ENCODE measurements around the gene HOTAIR.

The HOTAIR gene

GRCh38 chr12:53974084-53975063 lies at the start of gene HOTAIR:
Gene HOTAIR, minus strand, starts transcription at chr12:53974954.
- peak; percentile 75 for DNase-seq (ENCODE audit: low read depth)

GRCh38 chr12:54024127-54024526 lies 49.4 kb upstream of the HOTAIR start:
- DNase-seq (ENCODE audit: low read depth) = no peak

- no peak for DNase-seq (ENCODE audit: low read depth)
These were observed 48.5 kb upstream of the HOTAIR start for GRCh38 chr12:54022960-54023884.

- DNase-seq (ENCODE audit: low read depth) = no peak
These were observed 46.8 kb upstream of the HOTAIR start for GRCh38 chr12:54021432-54022013.

- DNase-seq (ENCODE audit: low read depth) = no peak
These were observed 46.0 kb upstream of the HOTAIR start for GRCh38 chr12:54020591-54021405.

GRCh38 chr12:54019924-54020590 lies 45.3 kb upstream of the HOTAIR start:
- peak; percentile 71 for DNase-seq (ENCODE audit: low read depth)

- no peak for DNase-seq (ENCODE audit: low read depth)
These were observed 44.5 kb upstream of the HOTAIR start for GRCh38 chr12:54019091-54019811.

GRCh38 chr12:54018468-54018984 lies 43.8 kb upstream of the HOTAIR start:
- no peak for DNase-seq (ENCODE audit: low read depth)

GRCh38 chr12:54017878-54018467 lies 43.2 kb upstream of the HOTAIR start:
- DNase-seq (ENCODE audit: low read depth) = peak; percentile 93

- DNase-seq (ENCODE audit: low read depth) = peak; percentile 43
These were observed 42.5 kb upstream of the HOTAIR start for GRCh38 chr12:54017027-54017788.

GRCh38 chr12:54016478-54016964 lies 41.8 kb upstream of the HOTAIR start:
- DNase-seq (ENCODE audit: low read depth) = peak; percentile 90

GRCh38 chr12:54016051-54016450 lies 41.3 kb upstream of the HOTAIR start:
- no peak for DNase-seq (ENCODE audit: low read depth)

- no peak for DNase-seq (ENCODE audit: low read depth)
These were observed 40.5 kb upstream of the HOTAIR start for GRCh38 chr12:54015018-54015931.

- no peak for DNase-seq (ENCODE audit: low read depth)
These were observed 39.7 kb upstream of the HOTAIR start for GRCh38 chr12:54014377-54015017.

GRCh38 chr12:54012631-54013409 lies 38.1 kb upstream of the HOTAIR start:
- no peak for DNase-seq (ENCODE audit: low read depth)

Data from EH (cell line).